Measurements from ENCODE around the gene CYP26B1.

Gene CYP26B1

GRCh38 chr2:72155737-72156136, 8.1 kb upstream of the CYP26B1 start:
- DNase-seq = no peak

- no peak for DNase-seq
These were observed 7.5 kb upstream of the CYP26B1 start for GRCh38 chr2:72155151-72155550.

DNA sequence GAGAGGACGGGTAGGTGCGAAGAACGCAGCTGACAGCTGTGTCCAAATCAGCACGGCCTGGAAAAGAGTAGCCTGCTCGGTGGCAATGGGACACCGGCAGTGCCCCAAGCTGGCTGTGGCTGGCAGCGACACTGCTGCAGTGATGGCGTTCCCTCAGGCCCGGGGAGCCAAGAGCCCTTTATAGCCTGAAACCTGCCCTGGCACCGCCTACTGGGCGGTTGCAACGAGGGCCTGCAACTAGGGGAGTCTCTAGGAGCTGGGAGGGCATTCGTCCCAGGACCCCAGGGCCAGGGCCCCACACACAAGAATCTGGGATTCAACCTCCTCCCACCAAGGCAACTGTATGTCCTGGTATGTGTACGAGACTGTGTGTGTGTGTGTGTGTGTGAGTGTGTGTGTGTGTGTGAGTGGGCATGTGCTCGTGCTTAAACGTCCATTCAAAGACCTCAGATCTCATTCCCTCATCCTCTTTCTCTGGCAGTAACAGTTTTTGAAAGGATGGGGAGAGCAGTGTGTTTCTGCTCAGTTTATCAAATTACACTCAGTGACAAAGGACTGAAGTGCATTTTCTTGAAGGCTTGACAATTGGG, 6.8 kb upstream of the CYP26B1 start:
- DNase-seq = no peak

GRCh38 chr2:72153924-72154323, 6.3 kb upstream of the CYP26B1 start:
- DNase-seq = no peak

DNA sequence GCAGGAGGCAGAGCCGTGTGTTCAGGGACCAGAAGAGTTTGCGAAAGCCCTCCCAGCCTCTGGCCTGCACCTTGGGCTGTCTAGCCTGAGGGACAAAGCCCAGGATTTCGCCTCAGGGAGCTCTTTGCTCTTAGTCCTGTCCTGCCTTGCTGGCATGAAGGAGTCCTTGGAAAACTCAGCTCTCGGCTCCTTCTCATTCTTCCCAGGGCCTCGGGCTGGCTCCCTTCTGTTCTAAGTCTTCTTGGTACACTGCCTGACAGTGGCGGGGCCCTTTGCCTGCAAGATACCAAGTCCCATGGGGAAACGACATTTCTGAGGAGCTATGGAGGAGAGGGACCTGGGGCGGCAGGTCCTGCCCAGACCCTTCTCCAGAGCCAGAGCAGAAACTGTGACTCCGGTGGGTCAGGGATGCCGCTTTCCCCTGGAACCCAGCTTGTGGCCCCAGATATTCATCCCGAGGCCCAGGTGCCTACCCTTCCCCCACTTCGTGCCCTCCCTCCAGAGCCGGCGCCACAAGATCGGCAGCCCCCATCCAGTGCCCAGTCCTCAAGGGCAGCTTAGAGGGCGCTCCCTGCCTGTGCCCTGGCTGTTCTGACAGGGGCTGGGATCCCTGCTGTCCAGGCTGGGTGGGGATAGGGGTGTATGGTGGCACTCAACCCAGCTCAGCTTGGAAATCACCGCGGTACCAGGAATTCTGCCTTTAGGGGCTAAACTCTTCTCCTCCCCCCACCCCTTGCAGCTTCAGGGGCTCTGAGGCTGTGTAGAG, 5.5 kb upstream of the CYP26B1 start:
- DNase-seq = no peak

- DNase-seq = no peak
These were observed 3.2 kb upstream of the CYP26B1 start for GRCh38 chr2:72150861-72151356.

- peak; percentile 82 for DNase-seq
These were observed 2.6 kb upstream of the CYP26B1 start for GRCh38 chr2:72150157-72150860.

GRCh38 chr2:72149556-72150156, 2.0 kb upstream of the CYP26B1 start:
- DNase-seq = peak; percentile 77

GRCh38 chr2:72148837-72149555, 1.3 kb upstream of the CYP26B1 start:
- DNase-seq = peak; percentile 70

DNA sequence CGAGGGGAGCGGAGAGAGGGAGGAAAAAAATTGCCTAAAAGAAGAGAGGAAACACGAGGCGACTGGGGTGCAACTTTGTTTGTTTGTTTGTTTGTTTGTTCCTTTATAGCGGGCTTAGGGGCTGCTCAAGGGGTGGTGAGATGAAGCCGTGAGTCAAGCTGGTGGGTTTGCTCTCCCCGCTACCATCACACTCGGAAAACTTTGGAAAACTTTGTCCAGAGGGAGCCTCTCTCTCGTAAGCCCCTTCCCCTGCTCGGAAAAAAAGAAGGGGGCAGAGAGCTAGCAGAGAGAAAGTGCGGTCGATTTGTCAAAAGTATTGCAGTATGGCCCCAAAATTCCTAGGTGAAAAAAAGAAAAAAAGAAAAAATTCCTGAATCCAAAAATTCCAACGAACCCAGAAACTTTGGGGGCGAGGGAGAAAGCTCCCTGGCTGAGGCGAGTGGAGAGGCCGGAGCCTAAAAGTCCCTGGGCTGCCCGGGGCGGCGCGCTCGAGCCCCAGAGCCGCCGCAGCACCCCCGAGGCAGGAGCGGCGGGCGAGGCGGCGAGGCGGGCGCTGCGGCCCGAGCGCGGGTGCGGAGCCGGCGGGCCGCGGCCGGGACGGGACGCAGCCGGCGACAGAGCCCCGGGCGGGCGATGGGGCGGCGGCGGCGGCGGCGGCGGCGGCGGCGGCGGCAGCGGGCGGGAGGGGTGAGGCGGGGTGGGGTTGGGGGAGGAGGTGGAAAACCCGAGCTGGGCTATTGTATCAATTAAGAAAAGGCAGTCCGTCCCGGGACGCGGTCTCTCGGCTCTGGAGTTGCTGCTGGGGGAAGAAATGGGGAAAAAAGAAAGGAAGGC, 558 bp upstream of the CYP26B1 start:
- peak; percentile 51 for DNase-seq

DNA sequence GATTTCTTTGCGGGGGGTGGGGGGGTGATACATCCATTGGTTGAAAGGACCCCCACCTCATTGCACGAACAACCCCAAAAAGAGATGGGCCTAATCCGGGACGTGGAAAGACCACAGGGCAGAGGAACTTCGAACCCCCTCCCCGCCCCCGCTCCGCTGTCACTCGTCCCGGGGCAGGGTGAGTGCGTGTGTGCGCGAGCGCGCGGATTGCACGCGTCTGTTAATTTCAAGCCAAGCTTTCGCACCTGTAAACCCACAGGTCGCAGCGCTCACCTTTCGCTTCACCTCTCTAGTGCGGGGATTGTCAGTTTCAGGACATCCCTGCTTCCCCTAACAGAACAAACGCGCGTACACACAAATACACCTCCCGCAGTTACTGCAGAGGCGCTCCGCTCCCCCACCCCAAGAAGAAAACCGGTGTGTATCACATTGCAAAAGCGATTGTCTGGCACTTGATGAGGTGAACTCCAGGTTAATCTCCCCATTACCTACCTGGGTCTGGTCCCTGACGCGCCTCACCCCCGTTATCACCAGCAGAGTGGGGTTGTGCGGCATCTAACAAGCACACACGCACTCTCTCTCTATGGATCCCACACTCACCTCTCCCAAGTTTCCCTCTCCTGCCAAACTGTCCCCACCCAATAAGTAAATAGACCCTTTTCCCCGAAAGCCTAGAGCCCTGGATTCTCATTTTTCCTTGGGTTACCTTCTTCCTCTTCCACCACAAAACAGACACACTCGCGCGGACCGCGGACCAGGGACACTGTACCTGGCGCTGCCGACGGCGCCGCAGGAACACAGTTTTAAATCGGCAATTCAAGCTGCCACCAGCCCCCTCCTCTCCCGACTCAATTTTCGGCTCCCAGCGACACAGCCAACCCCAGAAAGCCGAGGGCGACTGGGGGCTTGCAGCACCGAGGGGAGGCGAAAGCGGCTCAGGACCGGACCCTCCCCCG, 1.0 kb downstream of the CYP26B1 start:
- peak; percentile 68 for DNase-seq

DNA sequence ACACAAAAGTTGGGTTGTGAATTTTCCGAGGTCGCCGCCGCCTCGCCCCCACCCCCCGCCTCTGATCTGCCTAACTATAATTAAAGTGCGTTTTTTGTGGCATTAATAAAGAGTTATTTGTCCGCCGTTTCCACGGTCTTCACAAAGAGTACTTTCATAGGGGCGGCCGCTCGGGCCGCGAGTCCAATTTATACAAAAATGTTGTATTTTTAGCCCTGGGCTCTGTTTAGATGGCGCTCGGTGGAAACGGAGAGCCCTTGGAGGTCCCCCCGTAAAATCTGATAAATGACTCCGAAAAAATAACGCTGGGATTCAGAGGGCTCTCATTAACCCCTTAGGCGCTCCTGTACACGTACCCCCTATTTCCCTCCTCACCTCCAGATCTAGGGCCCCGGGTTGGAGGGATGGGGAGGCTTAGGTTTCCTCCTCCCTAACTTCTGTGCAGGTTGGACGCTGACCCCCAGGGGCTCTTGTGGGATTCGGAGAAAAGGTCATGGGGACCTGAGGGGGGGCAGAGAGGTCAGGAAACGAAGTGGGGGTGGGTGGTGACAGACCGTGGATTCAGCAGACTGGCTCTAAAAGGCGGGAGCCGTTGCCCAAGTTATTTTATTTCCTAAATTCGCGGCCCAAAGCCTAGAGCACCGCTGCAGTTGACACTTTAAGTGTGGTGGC, 1.9 kb downstream of the CYP26B1 start:
- no peak for DNase-seq

GRCh38 chr2:72145289-72145657, 2.4 kb downstream of the CYP26B1 start:
- no peak for DNase-seq

DNA sequence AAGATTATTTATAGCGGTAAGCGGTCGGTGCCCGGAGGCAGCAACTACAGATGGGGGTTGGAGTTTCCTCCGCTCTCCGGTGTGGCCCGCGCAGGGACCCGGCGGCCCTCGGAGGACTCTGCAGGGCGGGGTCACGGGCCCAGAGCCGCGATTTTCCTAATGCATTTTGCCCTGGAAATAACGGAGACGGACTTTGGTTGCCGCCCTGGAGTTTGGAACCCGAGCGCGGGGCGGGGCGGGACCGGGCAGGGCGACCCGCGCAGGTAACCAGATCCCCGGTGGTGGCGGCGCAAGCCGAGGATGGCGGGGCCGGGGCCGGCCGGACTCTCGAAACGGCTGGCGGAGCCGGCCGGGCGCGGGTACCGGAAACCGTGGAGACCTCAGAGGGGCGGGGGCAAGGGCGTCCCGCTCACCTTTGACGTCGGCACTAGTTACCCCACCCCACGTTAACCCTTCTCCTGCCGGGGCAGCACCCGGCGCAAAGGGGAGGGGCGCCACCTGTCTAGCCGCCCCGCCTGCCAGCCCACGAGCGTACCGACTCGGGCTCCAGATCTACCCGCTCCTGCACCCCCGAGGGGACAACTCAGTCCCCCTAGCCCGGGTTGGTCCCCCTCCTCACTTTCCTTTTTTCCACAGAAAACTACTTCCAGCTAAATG, 2.9 kb downstream of the CYP26B1 start:
- DNase-seq = peak; percentile 80

DNA sequence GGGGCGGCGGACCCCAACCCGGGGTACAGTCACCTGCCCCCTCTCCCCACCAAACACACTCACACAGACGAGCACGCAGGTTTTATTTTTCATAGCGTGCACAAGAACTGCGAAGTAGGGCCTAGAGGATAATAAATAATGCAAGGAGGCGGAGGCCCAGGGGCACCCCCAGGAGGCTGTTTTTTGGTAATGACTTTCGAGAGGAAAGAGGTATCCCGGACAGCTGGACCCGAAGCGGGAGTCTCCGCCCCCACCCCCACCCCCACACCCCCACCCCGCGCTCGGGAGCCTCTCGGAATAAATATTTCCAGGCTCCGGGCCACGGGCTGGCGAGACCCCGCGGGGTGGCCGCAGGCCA, 3.4 kb downstream of the CYP26B1 start:
- DNase-seq = no peak

- peak; percentile 72 for DNase-seq
These were observed 4.0 kb downstream of the CYP26B1 start for GRCh38 chr2:72143441-72144273.

GRCh38 chr2:72142570-72143440, 4.9 kb downstream of the CYP26B1 start:
- DNase-seq = peak; percentile 82

All from right kidney (tissue), 1 donor.